Liver (tissue), 9 donors: ENCODE data around the gene NLRP5. TPM values are rescaled to one million over a fixed set of nuclear protein-coding genes. Genes with fewer than 3 reads are reported as not detected.

Experiments used
- DNase-seq: peaks from one replicate; pipeline ENCODE4 v3.0.0-alpha.2; 2017; ENCODE audit warnings: low spot score
- H3K27ac ChIP-seq, 2 donors: one replicate each; pipeline ENCODE4 v1.7.0; 2013; ENCODE audit warnings: inconsistent platforms in 2 of 2, low read length in 2 of 2, control low read depth in 1 of 2, low read depth in 1 of 2, mild to moderate bottlenecking in 1 of 2
- H3K27me3 ChIP-seq, 4 donors: one replicate each; pipeline versions ENCODE4 v1.6.1 to v1.7.0; 2013; ENCODE audit warnings: low read length in 3 of 4, inconsistent platforms in 1 of 4, mild to moderate bottlenecking in 1 of 4, moderate library complexity in 1 of 4; ENCODE audit not compliant: control insufficient read depth in 4 of 4, insufficient read depth in 4 of 4
- H3K36me3 ChIP-seq, 4 donors: one replicate each; pipeline versions ENCODE4 v1.6.1 to v1.7.0; 2013; ENCODE audit warnings: low read length in 3 of 4, mild to moderate bottlenecking in 3 of 4, low read depth in 1 of 4, moderate library complexity in 1 of 4; ENCODE audit not compliant: control insufficient read depth in 4 of 4, insufficient read depth in 3 of 4
- H3K4me1 ChIP-seq, 4 donors: one replicate each; pipeline versions ENCODE4 v1.6.1 to v1.7.0; 2013; ENCODE audit warnings: low read length in 3 of 4, mild to moderate bottlenecking in 3 of 4, moderate library complexity in 1 of 4; ENCODE audit not compliant: control insufficient read depth in 4 of 4, insufficient read depth in 4 of 4
- H3K4me3 ChIP-seq, 3 donors: one replicate each; pipeline versions ENCODE4 v1.6.1 to v1.7.0; 2013; ENCODE audit warnings: low read length in 3 of 3, control low read depth in 1 of 3, low read depth in 1 of 3, mild to moderate bottlenecking in 1 of 3
- H3K9ac ChIP-seq, 2 donors: one replicate each; pipeline ENCODE4 v1.7.0; 2013; ENCODE audit warnings: low read length in 2 of 2, mild to moderate bottlenecking in 2 of 2, moderate library complexity in 2 of 2, control low read depth in 1 of 2, low read depth in 1 of 2
- H3K9me3 ChIP-seq, 4 donors: one replicate each; pipeline versions ENCODE4 v1.6.1 to v1.7.0; 2013; ENCODE audit warnings: low read length in 3 of 4; ENCODE audit not compliant: control insufficient read depth in 4 of 4
- CTCF ChIP-seq: fragments of 150-350 bp; IDR thresholded peaks from 2 replicates; pipeline ENCODE4 v1.5.1; 2017; ENCODE audit warnings: improper control_type of control experiment, low read depth, low read length; ENCODE audit not compliant: missing input control
- EGR1 ChIP-seq, 2 donors: IDR thresholded peaks; 2 replicates each; pipeline ENCODE4 v1.6.1; 2016 to 2018; ENCODE audit warnings: antibody characterized with exemption in 2 of 2, low read depth in 2 of 2
- FOXA1 ChIP-seq: IDR thresholded peaks from 2 replicates; pipeline ENCODE4 v1.6.1; 2016; ENCODE audit warnings: antibody characterized with exemption
- HNF4A ChIP-seq, 2 donors: conservative IDR thresholded peaks; 2 replicates each; pipeline ENCODE4 v1.6.1; 2016; ENCODE audit warnings: antibody characterized with exemption in 2 of 2, mild to moderate bottlenecking in 2 of 2
- HNF4G ChIP-seq: IDR thresholded peaks from 2 replicates; pipeline ENCODE4 v1.6.1; 2016; ENCODE audit warnings: antibody characterized with exemption
- JUND ChIP-seq, 2 donors: IDR thresholded peaks; 2 replicates each; pipeline ENCODE4 v1.6.1; 2016; ENCODE audit warnings: antibody characterized with exemption in 2 of 2
- NR2F2 ChIP-seq: IDR thresholded peaks from 2 replicates; pipeline ENCODE4 v1.6.1; 2016; ENCODE audit warnings: antibody characterized with exemption
- RAD21 ChIP-seq, 2 donors: IDR thresholded peaks; 2 replicates each; pipeline ENCODE4 v1.6.1; 2016; ENCODE audit warnings: antibody characterized with exemption in 2 of 2, mild to moderate bottlenecking in 2 of 2
- REST ChIP-seq: IDR thresholded peaks from 2 replicates; pipeline ENCODE4 v1.6.1; 2016; ENCODE audit warnings: antibody characterized with exemption, mild to moderate bottlenecking
- RXRA ChIP-seq, 2 donors: IDR thresholded peaks; 2 replicates each; pipeline ENCODE4 v1.6.1; 2017 to 2018; ENCODE audit warnings: antibody characterized with exemption in 2 of 2, mild to moderate bottlenecking in 1 of 2
- SP1 ChIP-seq: IDR thresholded peaks from 2 replicates; pipeline ENCODE4 v1.6.1; 2018; ENCODE audit warnings: antibody characterized with exemption, mild to moderate bottlenecking
- YY1 ChIP-seq: IDR thresholded peaks from 2 replicates; pipeline ENCODE4 v1.6.1; 2016; ENCODE audit warnings: antibody characterized with exemption, mild to moderate bottlenecking
- ZBTB33 ChIP-seq: IDR thresholded peaks from 2 replicates; pipeline ENCODE4 v1.6.1; 2016; ENCODE audit warnings: antibody characterized with exemption
- WGBS: extraction: QIAGEN DNeasy Blood & Tissue Kit; methylation state at CpG from one replicate; pipeline ENCODE4 v1.1.7; 2013; 5-methylcytosine and 5-hydroxymethylcytosine counted together
- polyA plus RNA-seq, 2 donors: library from polyadenylated mRNA; stranded (reverse) in 1 of 2; unstranded in 1 of 2; fragments of 200-250 nt in 1 of 2; fragments of >200 nt in 1 of 2; fragmentation: Nextera tagmentation in 1 of 2; extraction: Ambion mirVana in 1 of 2; gene quantifications; one replicate each; pipeline versions ENCODE4 v1.2.1 to v1.2.3, GENCODE V29; 2013 to 2015
- total RNA-seq, 2 donors: library from RNA; depleted of rRNA; stranded (reverse); fragments of >200 nt; gene quantifications; one replicate each; pipeline ENCODE4 v1.2.3, GENCODE V29; 2014
- donor health status: healthy.
- donor health status: healthy.
- donor health status: healthy.
- donor health status: healthy.
- donor health status: healthy.

Gene NLRP5
- total and polyA plus RNA-seq, 4 donors, result not detected

GRCh38 chr19:56080669-56081401 is 94.3 kb downstream of the NLRP5 start:
- no peak for TF ChIP-seq HNF4G
- peak; percentile 56 for TF ChIP-seq NR2F2
- TF ChIP-seq JUND (IDR thresholded peaks at IDR 0.05), result no peak
- TF ChIP-seq REST, result no peak
- no peak for TF ChIP-seq HNF4A (conservative IDR thresholded peaks at IDR 0.05)
- TF ChIP-seq CTCF, result peak; percentile 51
- no peak for TF ChIP-seq SP1
- TF ChIP-seq FOXA1, result no peak
- peak; percentile 66 to 74 for TF ChIP-seq RAD21 (IDR thresholded peaks at IDR 0.05)
- TF ChIP-seq ZBTB33, result no peak
- H3K27ac ChIP-seq, result no peak overlapping the region
- H3K4me3 ChIP-seq, result peak overlapping the region in 2 of 3 donors; percentile 18 to 42
- no peaks in the 10 kb centered on the region for H3K27me3 ChIP-seq
- no peaks in the 10 kb centered on the region for H3K9me3 ChIP-seq
- 8% methylated on average over 36 of the region's 36 CpGs for WGBS
- H3K36me3 ChIP-seq, result peaks cover 0 to 2% (median 0%) of the 10 kb centered on the region in 4 donors
- H3K4me1 ChIP-seq, result peaks cover 5 to 18% (median 11%) of the 10 kb centered on the region in 4 donors
- peak; percentile 84 for DNase-seq
- H3K9ac ChIP-seq, result peak overlapping the region in 1 of 2 donors; percentile 0

- WGBS, result 53% methylated on average over 9 of the region's 9 CpGs
Observed at GRCh38 chr19:56083668-56084067, 97.1 kb downstream of the NLRP5 start.

More at GRCh38 chr19:56083668-56084067, 97.1 kb downstream of the NLRP5 start:
- H3K36me3 ChIP-seq, result peaks cover 0 to 7% (median 2%) of the 10 kb centered on the region in 4 donors
- TF ChIP-seq EGR1 (IDR thresholded peaks at IDR 0.05; ENCODE audit: low read depth in 2 of 2), result no peak
- TF ChIP-seq CTCF, result no peak
- no peak for TF ChIP-seq FOXA1
- TF ChIP-seq YY1, result no peak
- no peak for TF ChIP-seq ZBTB33
- peak; percentile 95 for TF ChIP-seq REST
- no peak for TF ChIP-seq RXRA (IDR thresholded peaks at IDR 0.05)
- H3K9ac ChIP-seq, result no peak overlapping the region
- no peaks in the 10 kb centered on the region for H3K27me3 ChIP-seq
- no peak overlapping the region for H3K27ac ChIP-seq
- peaks cover 5 to 15% (median 9%) of the 10 kb centered on the region in 4 donors for H3K4me1 ChIP-seq
- H3K4me3 ChIP-seq, result no peak overlapping the region
- no peak for DNase-seq
- no peaks in the 10 kb centered on the region for H3K9me3 ChIP-seq
